Measurements from ENCODE around the gene CAMTA1.
"Not testable (repeated sequence)": the region's sequence is repeated elsewhere in the genome, so short reads cannot be mapped to it uniquely, and the experiment has no call there.

Gene CAMTA1

DNA sequence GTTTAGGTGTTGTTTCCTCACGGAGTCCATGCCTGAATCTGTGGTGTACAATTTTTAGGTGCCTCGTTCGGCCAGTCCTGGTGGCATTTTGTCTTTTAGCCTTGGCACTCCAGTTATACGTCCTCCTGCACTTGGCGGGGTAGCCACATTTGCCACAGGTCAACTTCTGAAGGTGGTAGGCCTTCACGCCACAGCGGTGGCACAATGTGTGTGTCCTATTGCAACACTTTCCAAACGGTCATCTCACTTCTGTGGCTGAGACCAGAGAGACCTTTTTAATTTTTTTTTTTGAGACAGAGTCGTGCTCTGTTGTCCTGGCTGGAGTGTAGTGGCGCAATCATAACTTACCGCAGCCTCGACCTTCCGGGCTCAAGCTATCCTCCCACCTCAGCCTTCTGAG is 49.1 kb downstream of the CAMTA1 start:
- no peak overlapping the region for H3K4me3 ChIP-seq (ENCODE audit: low read length)
- no peak for TF ChIP-seq ZNF274 (IDR thresholded peaks at IDR 0.05; ENCODE audit: low read depth, low read length)

DNA sequence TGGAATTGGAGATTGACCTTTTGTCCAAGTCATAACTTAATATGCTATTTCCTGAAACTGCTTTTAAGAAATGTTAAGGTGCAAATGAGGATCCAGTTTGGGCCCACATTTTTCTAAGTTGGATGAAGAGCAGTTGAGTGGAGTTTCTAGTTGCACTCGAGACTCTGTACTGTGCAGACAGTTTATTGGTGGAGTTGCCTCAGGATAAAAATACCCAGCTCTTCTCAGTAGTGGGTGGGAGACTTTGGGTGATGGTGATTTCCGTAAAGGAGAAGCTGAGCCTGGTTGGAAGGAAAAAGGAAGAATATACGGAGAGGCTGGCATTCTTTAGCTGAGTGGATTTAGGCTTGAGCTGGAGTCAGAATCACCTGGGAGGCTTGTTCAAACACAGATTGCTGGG is 49.9 kb downstream of the CAMTA1 start:
- no peak for TF ChIP-seq ZNF274 (IDR thresholded peaks at IDR 0.05; ENCODE audit: low read depth, low read length)
- H3K4me3 ChIP-seq (ENCODE audit: low read length): no peak overlapping the region

DNA sequence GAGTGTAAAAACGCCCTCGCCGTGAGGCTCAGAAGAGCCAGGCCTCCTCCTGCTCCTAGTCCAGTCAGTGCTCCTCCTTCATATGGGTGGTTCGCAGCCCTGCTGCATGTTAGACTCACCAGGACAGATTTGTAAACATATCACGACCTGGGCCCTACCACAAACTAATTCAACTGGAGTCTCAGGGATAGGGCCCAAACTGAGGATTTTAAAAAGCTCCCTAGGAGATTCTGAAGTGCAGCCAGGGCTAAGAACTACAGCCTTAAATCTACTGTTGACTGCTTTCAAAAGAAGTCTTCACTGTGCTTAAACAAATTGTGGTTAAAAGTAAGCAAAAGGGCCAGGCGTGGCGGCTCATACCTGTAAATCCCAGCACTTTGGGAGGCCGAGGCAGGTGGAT is 57.0 kb downstream of the CAMTA1 start:
- TF ChIP-seq ZNF274 (IDR thresholded peaks at IDR 0.05; ENCODE audit: low read depth, low read length): no peak

DNA sequence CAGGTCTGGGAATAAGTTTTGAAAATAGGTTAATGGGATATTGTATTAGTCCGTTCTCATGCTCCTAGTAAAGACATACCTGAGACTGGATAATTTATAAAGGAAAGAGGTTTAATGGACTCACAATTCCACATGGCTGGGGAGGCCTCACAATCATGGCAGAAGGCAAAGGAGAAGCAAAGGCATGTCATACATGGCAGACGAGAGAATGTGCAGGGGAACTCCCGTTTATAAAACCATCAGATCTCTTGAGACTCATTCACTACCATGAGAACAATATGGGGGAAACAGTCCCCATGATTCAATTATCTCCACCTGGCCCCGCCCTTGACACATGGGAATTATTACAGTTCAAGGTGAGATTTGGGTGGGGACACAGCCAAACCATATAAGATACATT is 60.5 kb downstream of the CAMTA1 start:
- H3K4me3 ChIP-seq (ENCODE audit: low read length): not testable (repeated sequence)

More for the DNA sequence above, 57.0 kb downstream of the CAMTA1 start:
- no peak overlapping the region for H3K4me3 ChIP-seq (ENCODE audit: low read length)

DNA sequence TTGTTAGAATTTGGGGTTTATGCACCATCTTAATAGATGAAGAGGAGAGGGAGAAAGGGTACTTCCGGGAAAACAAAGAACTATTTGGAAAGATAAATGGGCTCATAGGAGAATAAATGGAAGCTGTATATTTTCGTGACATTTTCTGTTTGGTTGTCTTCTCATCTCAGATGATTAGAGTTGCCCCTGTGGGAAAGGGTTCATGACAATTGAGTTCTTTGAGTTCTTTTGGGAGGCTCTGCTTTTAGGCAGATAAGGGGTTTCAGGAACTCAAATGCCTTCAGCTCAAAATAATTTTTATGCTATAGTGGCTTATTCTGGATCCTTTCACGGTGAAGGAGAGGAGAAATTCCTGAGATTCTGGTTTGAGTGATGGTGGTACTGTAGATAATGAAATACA is 63.6 kb downstream of the CAMTA1 start:
- no peak for TF ChIP-seq ZNF274 (IDR thresholded peaks at IDR 0.05; ENCODE audit: low read depth, low read length)
- H3K4me3 ChIP-seq (ENCODE audit: low read length): no peak overlapping the region

DNA sequence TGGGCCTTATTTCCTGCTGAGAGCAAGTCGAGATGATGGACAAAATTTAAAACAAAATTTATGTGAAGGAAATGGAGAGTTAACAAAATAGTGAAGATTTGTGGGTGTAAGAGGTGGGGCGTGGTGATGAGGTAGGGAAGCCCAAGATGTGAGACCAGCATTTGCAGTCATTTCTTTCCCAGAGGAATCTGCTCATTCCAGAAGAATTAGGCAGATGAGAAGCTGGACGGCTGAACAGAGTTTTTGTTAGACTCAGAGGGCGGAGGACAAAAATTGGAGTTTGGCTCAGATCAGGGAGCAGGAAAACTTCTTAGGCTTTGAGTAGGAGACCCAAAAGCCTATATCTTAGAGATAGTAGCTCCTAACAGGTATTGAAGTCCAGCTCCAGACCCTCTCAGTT is 65.3 kb downstream of the CAMTA1 start:
- no peak overlapping the region for H3K4me3 ChIP-seq (ENCODE audit: low read length)
- TF ChIP-seq ZNF274 (IDR thresholded peaks at IDR 0.05; ENCODE audit: low read depth, low read length): no peak

DNA sequence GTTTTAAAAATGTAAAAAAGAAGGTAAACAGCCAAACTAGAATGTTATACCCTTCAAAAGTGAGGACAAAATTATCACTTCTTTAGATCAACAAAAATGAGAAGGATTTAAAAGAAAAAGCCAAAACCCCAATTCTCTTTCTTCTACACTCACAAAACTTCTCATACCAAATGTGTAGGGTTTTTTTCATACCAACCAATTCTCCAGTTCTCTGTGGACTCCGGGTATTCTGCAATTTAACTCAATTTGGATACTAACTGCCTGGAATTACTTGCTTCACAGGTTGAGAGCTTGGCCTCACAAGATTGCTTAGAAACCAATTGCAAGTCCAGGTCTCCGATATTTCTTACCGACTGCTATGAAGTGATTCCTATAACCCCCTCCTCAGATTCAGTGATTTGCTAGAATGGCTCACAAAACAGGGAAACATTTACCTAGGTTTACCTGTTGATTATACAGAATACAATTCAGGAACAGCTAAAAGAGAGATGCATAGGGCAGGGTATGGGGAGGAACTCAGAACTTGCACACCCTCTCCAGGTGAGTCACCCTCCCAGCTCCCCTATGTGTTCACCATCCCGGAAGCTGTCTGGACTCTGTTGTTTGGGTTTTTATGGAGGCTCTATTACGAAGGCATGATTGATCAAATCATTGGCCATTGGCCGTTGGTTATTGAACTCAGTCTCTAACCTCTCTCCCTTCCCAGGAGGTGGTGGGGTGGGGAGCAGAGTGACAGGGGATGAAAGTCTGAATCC is 67.1 kb downstream of the CAMTA1 start:
- H3K4me3 ChIP-seq (ENCODE audit: low read length): no peak overlapping the region
- no peak for TF ChIP-seq ZNF274 (IDR thresholded peaks at IDR 0.05; ENCODE audit: low read depth, low read length)

DNA sequence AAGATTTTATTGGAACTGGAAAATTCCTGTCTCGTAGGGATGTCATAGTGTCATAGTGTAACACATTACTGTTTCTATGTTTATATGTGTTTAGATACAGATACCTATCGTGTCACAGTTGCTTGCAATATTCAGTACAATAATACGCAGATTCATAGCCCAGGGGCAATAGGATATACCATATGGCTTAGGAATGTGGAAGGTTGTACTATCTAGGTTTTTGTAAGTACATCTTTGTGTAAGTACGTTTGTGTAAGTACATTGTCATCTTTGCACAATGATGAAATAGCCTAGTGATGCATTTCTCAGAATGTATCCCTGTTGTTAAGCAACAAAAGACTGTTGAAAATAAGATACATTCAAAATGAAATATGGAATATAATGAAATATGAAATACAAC is 68.9 kb downstream of the CAMTA1 start:
- H3K4me3 ChIP-seq (ENCODE audit: low read length): no peak overlapping the region
- no peak for TF ChIP-seq ZNF274 (IDR thresholded peaks at IDR 0.05; ENCODE audit: low read depth, low read length)

DNA sequence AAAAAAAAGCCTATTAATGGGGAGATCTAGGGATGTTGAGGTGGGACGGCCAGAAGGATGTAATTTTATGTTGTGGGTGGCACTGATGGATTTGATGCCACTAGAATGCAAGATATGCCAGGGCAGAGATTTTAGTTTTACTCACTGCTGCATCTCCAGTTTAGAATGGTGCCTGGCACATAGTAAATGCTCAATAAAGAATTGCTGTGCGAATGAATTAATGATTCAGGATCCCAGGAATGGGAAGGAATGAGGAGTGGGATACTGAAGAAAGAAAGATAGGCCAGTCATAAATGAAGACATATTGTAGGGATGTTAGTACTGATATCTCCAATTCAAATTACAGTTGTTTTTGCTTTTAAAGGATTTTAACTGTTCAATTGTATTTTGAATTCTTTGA is 72.6 kb downstream of the CAMTA1 start:
- H3K4me3 ChIP-seq (ENCODE audit: low read length): no peak overlapping the region
- no peak for TF ChIP-seq ZNF274 (IDR thresholded peaks at IDR 0.05; ENCODE audit: low read depth, low read length)

DNA sequence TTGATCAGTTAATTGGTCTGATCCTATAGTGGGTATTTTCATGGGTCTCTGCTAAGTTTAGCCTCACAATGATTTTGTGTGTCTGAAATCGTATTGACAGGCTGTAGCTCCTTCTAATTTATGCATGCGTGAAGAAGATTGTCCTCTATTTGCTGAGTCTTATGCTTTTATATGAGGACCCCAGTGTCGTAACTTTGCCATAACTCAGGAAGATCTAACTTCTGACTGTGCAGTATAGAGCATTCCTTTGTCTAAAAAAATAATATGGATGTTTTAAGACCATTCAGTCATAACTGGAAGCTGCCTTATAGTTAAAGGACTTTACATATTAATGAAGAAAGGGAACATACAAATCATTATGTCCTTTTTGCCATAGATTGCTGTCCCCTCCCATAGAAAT is 73.3 kb downstream of the CAMTA1 start:
- H3K4me3 ChIP-seq (ENCODE audit: low read length): no peak overlapping the region
- TF ChIP-seq ZNF274 (IDR thresholded peaks at IDR 0.05; ENCODE audit: low read depth, low read length): no peak

DNA sequence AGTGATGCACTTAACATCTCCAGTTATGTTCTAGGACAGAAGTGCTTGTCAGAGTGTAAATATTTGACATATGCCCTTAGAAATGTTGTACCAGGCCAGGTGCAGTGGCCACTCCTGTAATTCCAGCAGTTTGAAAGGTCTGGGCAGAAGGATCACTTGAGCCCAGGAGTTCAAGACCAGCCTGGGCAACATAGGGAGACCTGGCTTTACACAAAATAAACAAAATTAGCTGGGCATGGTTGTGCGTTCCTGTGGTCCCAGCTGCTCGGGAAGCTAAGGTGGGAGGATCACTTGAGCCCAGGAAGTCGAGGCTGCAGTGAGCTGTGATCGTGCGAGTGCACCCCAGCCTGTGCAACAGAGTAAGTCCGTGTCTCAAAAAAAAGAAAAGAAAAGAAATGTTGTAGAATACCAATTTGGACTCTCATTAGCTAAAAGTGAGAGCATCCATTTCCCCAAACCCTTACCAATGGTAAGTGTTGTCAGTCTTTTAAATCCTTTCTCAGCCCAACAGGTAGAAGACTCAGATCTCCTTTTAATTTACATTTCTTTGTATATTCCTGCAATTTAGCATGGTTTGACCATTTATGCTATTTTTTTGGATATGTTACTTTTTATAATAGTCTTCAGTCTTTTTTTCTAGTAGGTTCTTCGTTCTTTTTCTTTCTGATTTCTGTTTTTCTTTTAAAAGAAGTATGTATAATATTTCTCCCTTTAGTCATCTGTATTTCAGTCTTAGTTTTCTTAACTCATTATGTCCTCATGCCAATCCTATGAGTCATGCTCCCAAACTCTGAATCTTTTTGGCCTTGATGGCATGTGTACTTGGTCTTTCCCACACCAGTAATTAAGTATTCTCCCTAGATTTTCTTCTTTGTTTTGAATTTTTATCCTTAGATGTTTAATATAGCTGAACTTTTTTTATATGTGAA is 74.4 kb downstream of the CAMTA1 start:
- H3K4me3 ChIP-seq (ENCODE audit: low read length): no peak overlapping the region
- TF ChIP-seq ZNF274 (IDR thresholded peaks at IDR 0.05; ENCODE audit: low read depth, low read length): no peak

DNA sequence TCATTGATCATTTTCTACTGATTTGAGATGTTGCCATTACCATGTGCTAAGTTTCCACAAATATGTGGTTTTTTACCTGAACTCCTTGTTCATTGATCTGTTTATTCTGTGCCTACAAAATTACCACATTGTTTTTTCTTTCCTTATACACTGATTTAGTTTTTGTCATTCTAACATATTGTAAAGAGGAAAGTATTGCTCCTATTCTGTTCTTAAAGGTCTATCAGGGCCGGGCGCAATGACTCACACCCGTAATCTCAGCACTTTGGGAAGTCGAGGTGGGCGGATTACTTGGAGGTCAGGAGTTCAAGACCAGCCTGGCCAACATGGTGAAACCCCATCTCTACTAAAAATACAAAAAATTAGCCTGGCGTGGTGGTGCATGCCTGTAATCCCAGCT is 75.1 kb downstream of the CAMTA1 start:
- no peak for TF ChIP-seq ZNF274 (IDR thresholded peaks at IDR 0.05; ENCODE audit: low read depth, low read length)
- H3K4me3 ChIP-seq (ENCODE audit: low read length): no peak overlapping the region

DNA sequence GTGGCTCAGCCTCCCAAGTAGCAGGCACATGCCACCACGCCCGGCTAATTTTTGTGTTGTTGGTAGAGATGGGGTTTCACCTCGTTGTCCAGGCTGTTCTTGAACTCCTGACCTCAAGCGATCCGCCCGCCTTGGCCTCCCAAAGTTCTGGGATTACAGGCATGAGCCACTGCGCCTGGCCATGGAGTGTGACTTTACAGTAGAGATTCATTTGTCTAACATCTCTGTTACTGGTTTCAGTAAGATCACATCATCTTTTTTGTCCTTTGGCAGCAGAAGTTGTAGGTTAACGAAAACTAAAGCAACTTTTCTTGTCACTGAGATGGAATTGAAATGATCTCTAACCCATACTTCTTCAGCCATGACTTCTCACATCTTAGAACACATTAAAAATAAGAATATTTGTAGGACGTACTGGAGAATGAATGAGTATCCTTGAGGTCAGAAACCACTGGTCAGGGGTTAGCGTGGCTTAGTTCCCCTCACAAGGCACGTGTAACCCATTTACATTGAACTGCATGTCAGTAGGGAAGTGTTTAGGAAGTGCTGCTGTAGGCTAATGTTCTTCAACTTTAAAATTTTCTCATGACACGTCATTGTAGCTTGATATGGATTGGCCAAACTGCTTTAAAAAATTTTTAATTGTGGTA is 75.9 kb downstream of the CAMTA1 start:
- TF ChIP-seq ZNF274 (IDR thresholded peaks at IDR 0.05; ENCODE audit: low read depth, low read length): no peak
- no peak overlapping the region for H3K4me3 ChIP-seq (ENCODE audit: low read length)

DNA sequence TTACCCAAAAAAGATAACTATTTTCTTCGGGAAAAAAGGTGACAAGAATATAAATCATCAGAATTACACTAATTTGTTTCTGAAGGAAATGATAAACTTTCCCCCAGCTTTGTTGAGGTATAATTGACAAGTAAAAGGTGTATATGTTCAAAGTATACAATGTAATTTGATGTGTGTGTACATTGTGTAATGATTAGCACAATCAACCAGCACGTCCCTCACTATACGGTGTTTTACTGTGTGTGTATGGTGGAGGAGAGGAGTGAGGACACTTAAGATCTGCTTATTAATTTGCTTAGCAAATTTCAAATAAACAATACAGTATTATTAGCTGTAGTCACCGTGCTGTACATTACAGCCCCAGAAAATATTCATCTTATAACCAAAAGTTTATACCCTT is 77.7 kb downstream of the CAMTA1 start:
- H3K4me3 ChIP-seq (ENCODE audit: low read length): no peak overlapping the region
- no peak for TF ChIP-seq ZNF274 (IDR thresholded peaks at IDR 0.05; ENCODE audit: low read depth, low read length)

DNA sequence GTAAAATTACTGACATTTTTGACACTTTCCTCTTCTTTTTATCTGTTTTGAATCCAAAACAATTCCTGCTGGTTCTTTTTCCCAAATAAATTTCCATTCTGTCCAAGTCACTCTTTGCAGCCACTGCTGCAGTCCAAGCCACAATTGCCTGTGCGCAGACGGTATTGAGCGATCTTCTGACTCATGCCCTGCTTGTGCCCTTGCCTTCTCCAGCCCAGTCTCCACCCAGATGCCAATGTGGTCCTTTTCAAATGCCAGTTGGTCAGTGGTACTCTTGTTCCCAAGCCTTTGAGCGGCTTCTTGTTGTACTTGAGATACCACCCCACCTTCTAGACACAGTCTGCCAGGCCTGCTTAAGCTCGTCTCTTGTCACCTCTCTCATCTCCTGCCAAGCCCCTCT is 78.9 kb downstream of the CAMTA1 start:
- no peak for TF ChIP-seq ZNF274 (IDR thresholded peaks at IDR 0.05; ENCODE audit: low read depth, low read length)
- no peak overlapping the region for H3K4me3 ChIP-seq (ENCODE audit: low read length)

Data from GM08714 (cell line).